HG03060 (cell line): ENCODE data around the gene CYP1A1.

ENCODE experiments used
- ATAC-seq: cut with Tn5 transposase; IDR thresholded peaks from one replicate; pipeline ENCODE4 v1.9.1; 2021; ENCODE audit warnings: low read depth, moderate number of reproducible peaks; ENCODE audit not compliant: unreplicated experiment

CYP1A1 gene

GRCh38 chr15:74725225-74725774 is at the start of gene CYP1A1:
TSS of gene CYP1A1 (minus strand) at chr15:74725528. CDS start at chr15:74723097, 2,431 bp downstream.
- ATAC-seq: no peak

- ATAC-seq: no peak
Observed at GRCh38 chr15:74773731-74774252, 48.5 kb upstream of the CYP1A1 start.

- no peak for ATAC-seq
Observed at GRCh38 chr15:74773329-74773728, 48.0 kb upstream of the CYP1A1 start.

GRCh38 chr15:74770211-74770903 is 45.0 kb upstream of the CYP1A1 start:
- ATAC-seq: no peak

GRCh38 chr15:74769463-74770025 is 44.2 kb upstream of the CYP1A1 start:
- no peak for ATAC-seq

GRCh38 chr15:74768771-74769342 is 43.5 kb upstream of the CYP1A1 start:
- ATAC-seq: no peak

- no peak for ATAC-seq
Observed at GRCh38 chr15:74768099-74768770, 42.9 kb upstream of the CYP1A1 start.

- ATAC-seq: no peak
Observed at GRCh38 chr15:74767167-74768098, 42.1 kb upstream of the CYP1A1 start.

- ATAC-seq: no peak
Observed at GRCh38 chr15:74763416-74763815, 38.1 kb upstream of the CYP1A1 start.

- ATAC-seq: no peak
Observed at GRCh38 chr15:74762791-74763150, 37.4 kb upstream of the CYP1A1 start.

GRCh38 chr15:74758736-74759135 is 33.4 kb upstream of the CYP1A1 start:
- no peak for ATAC-seq

- no peak for ATAC-seq
Observed at GRCh38 chr15:74754593-74755215, 29.4 kb upstream of the CYP1A1 start.

GRCh38 chr15:74752531-74752930 is 27.2 kb upstream of the CYP1A1 start:
- no peak for ATAC-seq

- ATAC-seq: no peak
Observed at GRCh38 chr15:74752011-74752410, 26.7 kb upstream of the CYP1A1 start.

- no peak for ATAC-seq
Observed at GRCh38 chr15:74750751-74751150, 25.4 kb upstream of the CYP1A1 start.

GRCh38 chr15:74749832-74750231 is 24.5 kb upstream of the CYP1A1 start:
- ATAC-seq: no peak

- ATAC-seq: no peak
Observed at GRCh38 chr15:74748322-74748946, 23.1 kb upstream of the CYP1A1 start, which contains the start of gene CYP1A2. TSS of gene CYP1A2 (plus strand) at chr15:74748845. CDS start at chr15:74749739, 894 bp downstream.

GRCh38 chr15:74746389-74746788 is 21.1 kb upstream of the CYP1A1 start:
- no peak for ATAC-seq

GRCh38 chr15:74742422-74742821 is 17.1 kb upstream of the CYP1A1 start:
- ATAC-seq: no peak
